Thymus (tissue), 11 donors: Measurements from ENCODE around the gene TACR1. TPM values are rescaled to one million over a fixed set of nuclear protein-coding genes. Genes with fewer than 3 reads are reported as not detected.

ENCODE experiments used
- DNase-seq, 9 donors: peaks; one replicate each; pipeline ENCODE4 v3.0.0-alpha.2; 2013; ENCODE audit warnings: low spot score in 9 of 9, low read depth in 6 of 9, missing footprints in 1 of 9
- H3K27ac ChIP-seq, 2 donors: one replicate each; pipeline ENCODE4 v1.5.1; 2013; ENCODE audit warnings: control low read depth in 1 of 2, low read depth in 1 of 2, low read length in 1 of 2, mild to moderate bottlenecking in 1 of 2, moderate library complexity in 1 of 2
- H3K27me3 ChIP-seq, 2 donors: one replicate each; pipeline ENCODE4 v1.5.1; 2013; ENCODE audit warnings: low read length in 1 of 2; ENCODE audit not compliant: control insufficient read depth in 2 of 2, insufficient read depth in 1 of 2
- H3K36me3 ChIP-seq, 2 donors: one replicate each; pipeline ENCODE4 v1.5.1; 2013; ENCODE audit warnings: low read length in 1 of 2, mild to moderate bottlenecking in 1 of 2, moderate library complexity in 1 of 2; ENCODE audit not compliant: control insufficient read depth in 2 of 2, insufficient read depth in 2 of 2
- H3K4me1 ChIP-seq, 2 donors: one replicate each; pipeline ENCODE4 v1.5.1; 2013; ENCODE audit warnings: low read length in 2 of 2; ENCODE audit not compliant: control insufficient read depth in 2 of 2, insufficient read depth in 2 of 2
- H3K4me3 ChIP-seq, 2 donors: one replicate each; pipeline ENCODE4 v1.5.1; 2013; ENCODE audit warnings: low read length in 2 of 2, control low read depth in 1 of 2, mild to moderate bottlenecking in 1 of 2
- H3K9me3 ChIP-seq, 2 donors: one replicate each; pipeline ENCODE4 v1.5.1; 2013; ENCODE audit warnings: low read length in 1 of 2, mild to moderate bottlenecking in 1 of 2; ENCODE audit not compliant: control insufficient read depth in 2 of 2, insufficient read depth in 1 of 2
- WGBS: extraction: QIAGEN DNeasy Blood & Tissue Kit; methylation state at CpG from one replicate; pipeline ENCODE4 v1.1.7; 2013; 5-methylcytosine and 5-hydroxymethylcytosine counted together
- polyA plus RNA-seq: library from polyadenylated mRNA; stranded (reverse); fragments of 200-250 nt; gene quantifications from one replicate; pipeline ENCODE4 v1.2.3, GENCODE V29; 2013
- total RNA-seq: library from RNA; stranded (reverse); fragments of 120-200 nt; gene quantifications from one replicate; pipeline ENCODE4 v1.2.4, GENCODE V29; 2013
- donor health status: healthy.

The TACR1 gene
- total and polyA plus RNA-seq, 2 donors: 0.24 to 1.0 TPM

DNA sequence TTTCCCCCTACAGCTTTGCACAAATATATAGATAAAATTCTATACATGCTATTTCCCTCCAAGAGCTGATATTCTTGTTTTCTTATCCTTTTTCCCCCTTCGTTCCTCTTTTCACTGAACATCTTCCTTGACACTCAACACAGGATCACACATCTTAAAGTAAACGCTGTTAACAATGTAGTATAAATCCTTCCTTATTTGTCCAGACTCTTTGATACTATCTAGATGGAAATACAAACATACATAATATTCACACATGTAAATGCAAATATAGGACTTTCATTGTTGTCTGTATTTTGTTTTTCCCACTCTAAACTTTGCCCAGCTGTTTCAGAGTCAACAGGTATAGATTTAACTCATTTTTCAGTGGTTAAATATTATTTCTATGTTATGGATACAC, 3.0 kb upstream of the TACR1 start:
- no peak overlapping the region for H3K27ac ChIP-seq
- DNase-seq: no peak
- H3K27me3 ChIP-seq: peaks cover 38 to 53% of the 10 kb centered on the region in 2 donors
- WGBS: 75% methylated on average over 2 of the region's 2 CpGs
- no peaks in the 10 kb centered on the region for H3K9me3 ChIP-seq
- H3K4me3 ChIP-seq: no peak overlapping the region
- H3K36me3 ChIP-seq: no peaks in the 10 kb centered on the region
- peaks cover 0 to 17% of the 10 kb centered on the region in 2 donors for H3K4me1 ChIP-seq

DNA sequence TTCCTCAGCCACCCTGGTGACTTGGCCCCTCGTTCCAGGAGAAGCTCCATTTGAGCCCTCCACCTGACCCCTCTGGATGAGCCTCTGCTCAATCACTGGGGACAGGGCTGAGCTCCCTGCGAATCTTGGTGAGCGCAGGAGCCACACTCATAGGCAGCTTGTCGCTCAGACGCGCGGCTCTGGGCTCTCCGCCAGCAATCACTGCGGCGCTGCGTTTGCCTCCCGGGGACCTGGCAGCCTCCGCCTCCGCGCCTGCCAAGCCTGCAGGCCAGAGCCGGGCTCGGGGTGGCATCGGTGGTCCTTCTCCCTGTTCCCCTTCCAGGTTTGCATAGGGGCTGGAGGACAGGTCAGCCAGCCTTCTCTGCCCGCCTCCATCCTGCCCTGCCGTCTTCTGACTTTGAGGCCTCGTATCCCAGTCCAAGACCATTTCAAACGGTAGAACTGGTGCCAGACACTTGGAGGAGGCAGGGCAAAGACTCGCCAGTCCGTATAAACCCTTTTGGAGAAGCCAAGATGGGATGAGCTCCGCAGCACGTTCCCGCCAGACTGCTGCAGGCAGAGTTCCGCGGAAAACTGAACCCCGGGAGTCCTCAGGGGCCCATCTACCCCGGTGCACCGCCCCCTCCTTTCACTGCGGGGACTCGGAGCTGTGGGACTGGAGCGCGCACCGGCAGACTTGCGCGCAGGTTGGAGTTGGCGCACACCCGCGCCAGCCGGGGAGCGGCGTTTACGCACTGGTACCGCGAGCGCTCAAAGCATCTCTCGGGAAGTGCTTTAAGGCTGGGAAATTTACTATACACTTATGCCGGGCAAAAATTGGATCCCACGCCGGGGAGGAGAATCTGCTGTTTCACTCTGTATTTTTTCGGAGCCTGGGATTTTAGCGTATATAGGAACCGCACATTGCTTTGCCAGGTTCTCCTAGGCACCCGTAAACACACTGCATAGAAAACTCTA, 1.1 kb upstream of the TACR1 start:
- Histone ChIP-seq H3K36me3 (no peaks in the 10 kb centered on the region), H3K4me1 (peaks cover 0 to 17% of the 10 kb centered on the region in 2 donors), H3K9me3 (no peaks in the 10 kb centered on the region), H3K27me3 (peaks cover 38 to 59% of the 10 kb centered on the region in 2 donors), H3K27ac (no peak overlapping the region), H3K4me3 (no peak overlapping the region)
- peak in 1 of 9 donors; percentile 27 for DNase-seq
- WGBS: 3% methylated on average over 57 of the region's 57 CpGs

DNA sequence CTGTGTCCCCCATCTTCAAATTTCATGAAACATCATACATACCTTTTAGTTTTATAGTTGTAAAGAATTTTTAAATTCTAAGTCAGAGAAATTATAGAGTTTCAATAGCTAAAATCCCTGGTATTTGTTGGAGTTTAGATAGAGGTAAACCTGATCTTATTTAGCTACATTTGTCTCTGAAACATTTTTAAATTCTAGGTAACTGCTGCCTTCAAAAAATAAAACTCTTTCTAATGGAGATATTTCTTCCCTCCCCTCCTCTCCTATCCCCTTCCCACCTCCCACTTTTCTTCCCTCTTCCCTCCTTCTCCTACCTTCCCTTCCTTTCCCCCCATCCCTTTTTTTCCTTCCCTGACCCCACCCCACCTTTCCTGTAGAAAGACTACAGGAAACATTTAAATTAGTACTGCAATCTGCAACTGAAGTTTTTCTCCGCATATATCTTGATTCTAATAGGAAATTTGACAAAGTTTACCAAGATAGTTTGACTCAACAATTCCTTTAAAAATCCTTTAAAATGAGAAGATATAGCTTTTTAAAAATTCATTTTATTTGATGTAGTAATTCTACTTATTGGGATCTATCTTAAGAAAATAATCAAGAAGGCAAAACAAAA, 4.1 kb downstream of the TACR1 start:
- peaks cover 0 to 12% of the 10 kb centered on the region in 2 donors for H3K4me1 ChIP-seq
- H3K9me3 ChIP-seq: no peaks in the 10 kb centered on the region
- no peak overlapping the region for H3K27ac ChIP-seq
- no peak overlapping the region for H3K4me3 ChIP-seq
- no peak for DNase-seq
- WGBS: 97% methylated on average over 1 of the region's 1 CpG
- peaks cover 22 to 34% of the 10 kb centered on the region in 2 donors for H3K27me3 ChIP-seq
- no peaks in the 10 kb centered on the region for H3K36me3 ChIP-seq

DNA sequence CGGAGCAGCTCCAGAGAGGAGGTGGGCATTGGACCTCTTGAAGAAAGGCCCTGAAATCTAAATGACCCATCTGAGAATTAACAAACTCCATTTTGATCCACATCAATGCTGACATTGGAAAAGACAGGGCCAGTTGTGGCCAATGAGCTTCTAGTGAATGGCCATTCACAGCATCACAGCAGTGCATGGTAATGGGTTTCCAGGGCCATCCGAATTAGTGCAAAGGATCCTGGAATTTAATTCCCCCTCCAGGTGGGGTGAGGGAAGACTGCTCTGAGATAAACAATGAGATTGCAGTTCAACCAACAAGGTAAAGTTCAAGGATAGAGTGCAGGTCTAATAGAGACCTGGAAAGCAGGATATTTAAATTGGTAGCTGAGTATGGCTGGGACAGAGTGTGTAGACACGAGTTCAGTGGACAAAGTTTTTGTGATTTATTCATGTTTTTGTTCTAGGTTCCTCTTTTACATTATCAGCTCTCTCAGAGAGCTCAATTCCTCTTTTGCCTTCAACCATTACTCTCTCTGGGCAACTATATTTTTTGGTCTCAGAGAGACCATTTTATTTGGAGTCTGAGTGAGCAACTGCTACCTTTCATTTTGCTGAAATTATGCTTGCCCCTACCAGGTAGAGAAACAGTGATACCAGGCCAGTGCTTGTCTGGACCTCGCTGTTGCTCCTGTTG, 5.0 kb downstream of the TACR1 start:
- Histone ChIP-seq H3K36me3 (no peaks in the 10 kb centered on the region), H3K4me1 (peaks cover 0 to 4% of the 10 kb centered on the region in 2 donors), H3K27me3 (peaks cover 13 to 26% of the 10 kb centered on the region in 2 donors), H3K4me3 (no peak overlapping the region), H3K9me3 (no peaks in the 10 kb centered on the region), H3K27ac (no peak overlapping the region)
- 67% methylated on average over 4 of the region's 4 CpGs for WGBS
- no peak for DNase-seq

DNA sequence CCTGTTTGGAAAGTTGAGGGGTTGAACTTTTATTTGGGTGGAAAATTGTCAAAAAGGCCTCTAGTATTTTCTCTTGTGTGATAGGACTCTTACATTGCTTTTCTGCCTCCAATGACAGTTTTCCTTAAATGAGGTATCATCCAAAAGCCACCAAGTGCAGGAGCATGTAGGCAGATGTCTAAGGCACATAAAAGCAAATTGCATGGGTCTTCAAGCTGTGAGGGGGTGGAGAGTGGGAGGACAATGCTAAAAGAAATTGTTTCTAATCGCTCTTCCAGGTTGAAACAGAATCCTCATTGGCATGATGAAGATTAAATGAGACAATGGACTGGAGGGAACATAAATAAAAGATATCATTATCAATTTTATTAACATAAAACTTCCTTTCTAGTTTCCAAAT, 6.8 kb downstream of the TACR1 start:
- no peak overlapping the region for H3K27ac ChIP-seq
- no peak overlapping the region for H3K4me3 ChIP-seq
- H3K27me3 ChIP-seq: peaks cover 0 to 8% of the 10 kb centered on the region in 2 donors
- H3K4me1 ChIP-seq: no peaks in the 10 kb centered on the region
- no peaks in the 10 kb centered on the region for H3K9me3 ChIP-seq
- H3K36me3 ChIP-seq: no peaks in the 10 kb centered on the region
- DNase-seq: no peak
- WGBS: 95% methylated on average over 1 of the region's 1 CpG

DNA sequence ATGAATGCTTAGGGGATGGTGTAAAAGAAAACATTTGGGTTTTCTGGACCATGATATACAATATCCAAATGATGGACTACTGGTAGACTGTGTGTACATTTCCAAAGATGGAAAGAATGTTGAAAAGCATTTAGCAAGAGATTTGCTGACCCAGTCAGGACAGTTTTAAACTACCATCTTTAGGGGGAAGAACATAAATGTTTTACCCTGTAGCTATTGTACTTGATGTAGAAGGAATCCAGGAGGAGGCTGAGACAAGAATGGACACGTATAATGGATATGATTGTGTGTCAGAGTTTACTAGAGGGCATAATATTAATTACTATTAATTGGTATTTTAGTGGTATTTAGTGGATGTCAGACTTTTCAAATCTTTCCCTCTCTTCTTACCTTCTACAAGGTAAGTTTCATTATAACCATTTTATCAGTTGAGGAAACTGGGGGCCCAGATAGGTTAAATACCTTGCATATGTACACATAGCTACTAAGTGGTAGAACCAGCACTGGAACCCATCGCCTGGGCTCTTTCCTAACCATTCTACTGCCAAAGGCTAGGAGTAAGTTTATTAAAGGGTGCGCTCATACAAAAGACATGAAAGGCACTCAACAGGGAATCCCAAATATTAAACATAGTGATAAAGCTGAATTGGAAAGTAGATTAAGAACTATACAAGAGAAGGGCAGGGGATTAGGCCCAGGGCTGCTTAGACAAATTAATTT, 8.9 kb downstream of the TACR1 start:
- H3K27me3 ChIP-seq: no peaks in the 10 kb centered on the region
- no peaks in the 10 kb centered on the region for H3K9me3 ChIP-seq
- no peaks in the 10 kb centered on the region for H3K4me1 ChIP-seq
- WGBS: 96% methylated on average over 3 of the region's 3 CpGs
- H3K36me3 ChIP-seq: no peaks in the 10 kb centered on the region
- H3K27ac ChIP-seq: no peak overlapping the region
- H3K4me3 ChIP-seq: no peak overlapping the region
- DNase-seq: no peak

DNA sequence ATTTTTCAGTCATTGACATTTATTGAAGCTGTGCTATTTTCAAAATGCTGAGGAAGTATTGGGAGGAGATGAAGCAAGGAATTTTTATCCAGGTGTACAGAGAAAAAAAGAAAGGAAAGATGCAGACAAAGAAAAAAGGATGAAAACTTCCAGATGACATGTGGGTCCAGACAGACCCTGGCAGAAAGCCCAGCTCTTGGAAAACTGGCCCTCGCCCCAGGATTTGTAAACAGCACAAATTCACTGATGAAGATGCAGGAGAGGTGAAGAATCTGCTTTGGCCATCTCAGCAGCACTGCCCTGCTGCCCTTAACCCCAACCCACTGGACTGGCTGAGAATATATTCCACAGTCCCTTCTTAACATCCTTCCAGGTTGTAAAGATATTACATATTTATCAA, 12.5 kb downstream of the TACR1 start:
- H3K27ac ChIP-seq: no peak overlapping the region
- no peaks in the 10 kb centered on the region for H3K4me1 ChIP-seq
- H3K36me3 ChIP-seq: no peaks in the 10 kb centered on the region
- no peak overlapping the region for H3K4me3 ChIP-seq
- H3K27me3 ChIP-seq: no peaks in the 10 kb centered on the region
- no peak for DNase-seq
- no peaks in the 10 kb centered on the region for H3K9me3 ChIP-seq
- 98% methylated on average over 1 of the region's 1 CpG for WGBS

DNA sequence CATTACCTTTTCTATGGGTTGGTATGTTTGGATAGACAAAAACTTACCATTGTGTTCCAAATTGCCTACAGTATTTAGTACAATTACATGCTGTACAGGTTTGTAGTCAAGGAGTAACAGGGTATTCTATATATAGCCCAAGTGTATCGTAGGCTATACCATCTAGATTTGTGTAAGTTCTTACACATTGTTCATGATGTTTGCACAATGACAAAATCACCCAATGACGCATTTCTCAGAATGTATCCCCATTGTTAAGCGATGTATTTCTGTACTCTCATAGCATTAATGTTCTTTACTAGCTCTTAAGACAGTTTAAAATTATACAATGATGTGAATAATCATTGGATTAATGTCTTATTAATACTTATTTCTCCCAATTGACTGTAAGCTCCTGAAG, 16.7 kb downstream of the TACR1 start:
- Histone ChIP-seq H3K4me3 (no peak overlapping the region), H3K27me3 (no peaks in the 10 kb centered on the region)
- 98% methylated on average over 3 of the region's 3 CpGs for WGBS

More for the DNA sequence above, 16.7 kb downstream of the TACR1 start:
- Histone ChIP-seq H3K9me3 (no peaks in the 10 kb centered on the region), H3K4me1 (no peaks in the 10 kb centered on the region), H3K36me3 (no peaks in the 10 kb centered on the region), H3K27ac (no peak overlapping the region)
- no peak for DNase-seq
